ENCODE data around the gene ZSCAN22. TPM values are rescaled to one million over a fixed set of nuclear protein-coding genes. Genes with fewer than 3 reads are reported as not detected.

ZSCAN22 gene
- total RNA-seq, 2 donors from 2014 or later, result 3.8 TPM

- Mint-ChIP-seq H3K4me1 (peaks cover 14% of the 10 kb centered on the region), H3K4me3 (peak within 1 kb of the TSS; percentile 95), H3K9me3 (peaks cover 3% of the 10 kb centered on the region)
Measured at GRCh38 chr19:58278541-58279041, 48.2 kb upstream of the ZSCAN22 start, which contains the start of gene ZNF8. TSS of gene ZNF8 (plus strand) at chr19:58278955. CDS start at chr19:58279082, 127 bp downstream.

GRCh38 chr19:58279042-58279924 is 47.5 kb upstream of the ZSCAN22 start:
- Mint-ChIP-seq H3K36me3 (ENCODE audit: low read depth) (peaks cover 50% of the 10 kb centered on the region), H3K4me3 (peak overlapping the region; percentile 95), H3K4me1 (peaks cover 14% of the 10 kb centered on the region), H3K9me3 (no peaks in the 10 kb centered on the region), H3K27ac (peak overlapping the region; percentile 97), H3K27me3 (ENCODE audit: insufficient read depth) (no peaks in the 10 kb centered on the region)
- 2 to 4% methylated on average over 17 to 60 of the region's 60 CpGs for WGBS, 2 experiments (ENCODE audit: insufficient coverage in 1 of 2, insufficient read length in 1 of 2)
- no peaks in the 10 kb centered on the region for H3K27me3 ChIP-seq (ENCODE audit: control insufficient read depth, insufficient read depth, low read length, poor library complexity, severe bottlenecking)
- DNase-seq, result peak; percentile 89
- peak overlapping the region; percentile 95 for H3K27ac ChIP-seq (ENCODE audit: low read depth, low read length)
- H3K4me1 ChIP-seq (ENCODE audit: control insufficient read depth, insufficient read depth, low read length), result no peaks in the 10 kb centered on the region
- peaks cover 6% of the 10 kb centered on the region for H3K9me3 ChIP-seq (ENCODE audit: control insufficient read depth, low read length)
- peak; percentile 22 for TF ChIP-seq CTCF (conservative IDR thresholded peaks at IDR 0.05)
- peak overlapping the region; percentile 97 for H3K4me3 ChIP-seq (ENCODE audit: low read length)
- peak overlapping the region; percentile 98 for H3K9ac ChIP-seq (ENCODE audit: extremely low read depth, low read length, poor library complexity, severe bottlenecking)
- peaks cover 33% of the 10 kb centered on the region for H3K36me3 ChIP-seq (ENCODE audit: control insufficient read depth, insufficient read depth, low read length)

More at GRCh38 chr19:58278541-58279041, 48.2 kb upstream of the ZSCAN22 start, which contains the start of gene ZNF8:
- H3K36me3 ChIP-seq (ENCODE audit: control insufficient read depth, insufficient read depth, low read length), result peaks cover 38% of the 10 kb centered on the region
- Mint-ChIP-seq H3K36me3 (ENCODE audit: low read depth) (peaks cover 51% of the 10 kb centered on the region), H3K27ac (peak within 1 kb of the TSS; percentile 97), H3K27me3 (ENCODE audit: insufficient read depth) (no peaks in the 10 kb centered on the region)
- no peaks in the 10 kb centered on the region for H3K27me3 ChIP-seq (ENCODE audit: control insufficient read depth, insufficient read depth, low read length, poor library complexity, severe bottlenecking)
- no peaks in the 10 kb centered on the region for H3K4me1 ChIP-seq (ENCODE audit: control insufficient read depth, insufficient read depth, low read length)
- WGBS, 2 experiments (ENCODE audit: insufficient coverage in 1 of 2, insufficient read length in 1 of 2), result 0% methylated on average over 20 to 42 of the region's 42 CpGs
- H3K27ac ChIP-seq (ENCODE audit: low read depth, low read length), result peak within 1 kb of the TSS; percentile 95
- no peak for TF ChIP-seq CTCF (conservative IDR thresholded peaks at IDR 0.05)
- peak; percentile 99 for DNase-seq
- peak within 1 kb of the TSS; percentile 97 for H3K4me3 ChIP-seq (ENCODE audit: low read length)
- H3K9ac ChIP-seq (ENCODE audit: extremely low read depth, low read length, poor library complexity, severe bottlenecking), result peak within 1 kb of the TSS; percentile 98
- peaks cover 9% of the 10 kb centered on the region for H3K9me3 ChIP-seq (ENCODE audit: control insufficient read depth, low read length)

- H3K9me3 ChIP-seq (ENCODE audit: control insufficient read depth, low read length), result no peaks in the 10 kb centered on the region
- no peak for DNase-seq
- Mint-ChIP-seq H3K9me3 (no peaks in the 10 kb centered on the region), H3K27ac (peak overlapping the region; percentile 97), H3K36me3 (ENCODE audit: low read depth) (peaks cover 44% of the 10 kb centered on the region), H3K4me1 (peaks cover 14% of the 10 kb centered on the region), H3K4me3 (peak overlapping the region; percentile 95), H3K27me3 (ENCODE audit: insufficient read depth) (no peaks in the 10 kb centered on the region)
- no peaks in the 10 kb centered on the region for H3K27me3 ChIP-seq (ENCODE audit: control insufficient read depth, insufficient read depth, low read length, poor library complexity, severe bottlenecking)
- peaks cover 30% of the 10 kb centered on the region for H3K36me3 ChIP-seq (ENCODE audit: control insufficient read depth, insufficient read depth, low read length)
- H3K4me1 ChIP-seq (ENCODE audit: control insufficient read depth, insufficient read depth, low read length), result no peaks in the 10 kb centered on the region
- peak overlapping the region; percentile 97 for H3K4me3 ChIP-seq (ENCODE audit: low read length)
- 68 to 72% methylated on average over 4 of the region's 4 CpGs for WGBS, 2 experiments (ENCODE audit: insufficient coverage in 1 of 2, insufficient read length in 1 of 2)
- no peak for TF ChIP-seq CTCF (conservative IDR thresholded peaks at IDR 0.05)
- no peak overlapping the region for H3K27ac ChIP-seq (ENCODE audit: low read depth, low read length)
- H3K9ac ChIP-seq (ENCODE audit: extremely low read depth, low read length, poor library complexity, severe bottlenecking), result peak overlapping the region; percentile 98
Measured at GRCh38 chr19:58279925-58280316, 46.9 kb upstream of the ZSCAN22 start.

Measured in endodermal cell (in vitro differentiated cells).